ENCODE data around the gene GINS2. TPM values are rescaled to one million over a fixed set of nuclear protein-coding genes. Genes with fewer than 3 reads are reported as not detected.

GINS2 gene
- total RNA-seq, 1 donor from 2014 or later: 0.26 TPM

DNA sequence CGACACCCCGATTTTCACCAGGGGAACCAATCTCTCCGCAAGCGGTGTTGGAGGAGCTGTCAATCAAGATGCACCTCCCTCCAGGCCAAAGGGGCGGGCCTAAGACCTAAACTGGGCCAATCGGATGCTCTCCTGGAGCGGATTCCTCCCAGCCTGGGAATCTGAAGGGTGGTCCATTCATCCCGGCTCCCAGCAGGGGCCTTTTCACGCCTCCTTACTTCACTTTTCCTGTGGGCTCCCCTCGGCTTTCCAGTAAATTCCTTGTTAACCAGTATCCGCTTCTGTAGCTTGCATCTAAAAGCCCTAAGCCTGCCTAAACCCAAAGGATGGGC is 45.1 kb upstream of the GINS2 start:
- TF ChIP-seq, protein P1, sequence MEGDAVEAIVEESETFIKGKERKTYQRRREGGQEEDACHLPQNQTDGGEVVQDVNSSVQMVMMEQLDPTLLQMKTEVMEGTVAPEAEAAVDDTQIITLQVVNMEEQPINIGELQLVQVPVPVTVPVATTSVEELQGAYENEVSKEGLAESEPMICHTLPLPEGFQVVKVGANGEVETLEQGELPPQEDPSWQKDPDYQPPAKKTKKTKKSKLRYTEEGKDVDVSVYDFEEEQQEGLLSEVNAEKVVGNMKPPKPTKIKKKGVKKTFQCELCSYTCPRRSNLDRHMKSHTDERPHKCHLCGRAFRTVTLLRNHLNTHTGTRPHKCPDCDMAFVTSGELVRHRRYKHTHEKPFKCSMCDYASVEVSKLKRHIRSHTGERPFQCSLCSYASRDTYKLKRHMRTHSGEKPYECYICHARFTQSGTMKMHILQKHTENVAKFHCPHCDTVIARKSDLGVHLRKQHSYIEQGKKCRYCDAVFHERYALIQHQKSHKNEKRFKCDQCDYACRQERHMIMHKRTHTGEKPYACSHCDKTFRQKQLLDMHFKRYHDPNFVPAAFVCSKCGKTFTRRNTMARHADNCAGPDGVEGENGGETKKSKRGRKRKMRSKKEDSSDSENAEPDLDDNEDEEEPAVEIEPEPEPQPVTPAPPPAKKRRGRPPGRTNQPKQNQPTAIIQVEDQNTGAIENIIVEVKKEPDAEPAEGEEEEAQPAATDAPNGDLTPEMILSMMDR (IDR thresholded peaks at IDR 0.05; ENCODE audit: insufficient read depth, low read length, severe bottlenecking): no peak
- no peak overlapping the region for H3K4me3 ChIP-seq (ENCODE audit: low read depth, low read length)
- no peak for FAIRE-seq
- H3K36me3 ChIP-seq (ENCODE audit: control insufficient read depth, insufficient read depth, low read length): peaks cover 37% of the 10 kb centered on the region
- DNase-seq (ENCODE audit: low read depth): no peak
- no peaks in the 10 kb centered on the region for H3K27me3 ChIP-seq (ENCODE audit: control insufficient read depth, insufficient read depth, low read length)

DNA sequence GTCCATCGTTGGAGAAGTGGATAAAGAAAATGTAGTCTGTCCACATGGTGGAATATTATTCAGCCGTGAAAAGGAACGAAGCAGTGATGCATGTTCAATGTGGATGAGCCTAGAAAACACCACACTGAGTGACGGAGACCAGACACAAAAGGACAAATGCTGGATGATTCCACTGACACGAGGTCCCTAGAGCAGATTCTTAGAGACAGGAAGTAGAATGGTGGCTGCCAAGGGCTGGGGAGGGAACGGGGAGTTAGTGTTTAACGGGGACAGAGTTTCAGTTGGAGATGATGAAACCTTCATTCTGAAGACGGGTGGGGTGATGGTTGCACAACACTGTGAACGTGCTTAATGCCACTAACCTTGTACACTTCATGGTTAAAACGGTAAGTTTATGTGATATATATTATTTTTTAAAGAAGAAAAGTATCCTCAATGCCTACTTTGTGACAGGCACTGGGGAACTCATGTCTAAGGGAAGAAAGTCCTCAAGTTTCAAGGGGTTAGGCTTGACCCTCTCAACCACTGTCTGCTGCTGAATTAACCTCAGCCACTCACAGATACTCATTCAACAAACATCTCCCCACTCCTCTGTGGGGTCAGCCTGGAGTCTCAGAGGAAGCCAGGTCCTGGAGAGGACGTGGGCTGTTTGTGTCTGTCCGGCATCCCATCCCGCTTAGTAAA is 44.5 kb upstream of the GINS2 start:
- Histone ChIP-seq H3K4me3 (ENCODE audit: low read depth, low read length) (no peak overlapping the region), H3K27me3 (ENCODE audit: control insufficient read depth, insufficient read depth, low read length) (no peaks in the 10 kb centered on the region), H3K36me3 (ENCODE audit: control insufficient read depth, insufficient read depth, low read length) (peaks cover 39% of the 10 kb centered on the region)
- TF ChIP-seq, protein P1 (IDR thresholded peaks at IDR 0.05; ENCODE audit: insufficient read depth, low read length, severe bottlenecking): no peak
- FAIRE-seq: no peak
- peak; percentile 48 for DNase-seq (ENCODE audit: low read depth)

DNA sequence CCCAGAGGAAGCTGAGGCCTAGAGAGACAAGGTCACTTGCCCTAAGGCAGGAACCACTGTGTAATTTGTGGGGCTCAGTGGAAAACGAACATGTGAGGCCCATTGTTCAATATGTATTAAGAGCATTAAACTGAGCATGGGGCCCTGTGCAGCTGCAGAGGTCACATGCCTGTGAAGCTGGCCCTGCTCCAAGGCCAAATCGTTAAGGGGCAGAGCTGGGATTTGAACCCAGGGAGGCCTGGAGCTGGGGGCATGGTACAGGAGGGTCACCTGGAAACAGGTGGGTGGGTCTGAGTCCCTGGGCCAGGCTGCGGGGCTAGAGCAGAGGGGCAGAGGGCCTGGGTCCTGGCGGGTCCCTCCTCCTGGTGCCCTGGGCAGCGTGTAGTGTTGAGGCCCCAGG is 42.4 kb upstream of the GINS2 start:
- no peak for FAIRE-seq
- no peak for DNase-seq (ENCODE audit: low read depth)
- H3K27me3 ChIP-seq (ENCODE audit: control insufficient read depth, insufficient read depth, low read length): no peaks in the 10 kb centered on the region
- TF ChIP-seq, protein P1 (IDR thresholded peaks at IDR 0.05; ENCODE audit: insufficient read depth, low read length, severe bottlenecking): no peak
- no peak overlapping the region for H3K4me3 ChIP-seq (ENCODE audit: low read depth, low read length)
- peaks cover 41% of the 10 kb centered on the region for H3K36me3 ChIP-seq (ENCODE audit: control insufficient read depth, insufficient read depth, low read length)

DNA sequence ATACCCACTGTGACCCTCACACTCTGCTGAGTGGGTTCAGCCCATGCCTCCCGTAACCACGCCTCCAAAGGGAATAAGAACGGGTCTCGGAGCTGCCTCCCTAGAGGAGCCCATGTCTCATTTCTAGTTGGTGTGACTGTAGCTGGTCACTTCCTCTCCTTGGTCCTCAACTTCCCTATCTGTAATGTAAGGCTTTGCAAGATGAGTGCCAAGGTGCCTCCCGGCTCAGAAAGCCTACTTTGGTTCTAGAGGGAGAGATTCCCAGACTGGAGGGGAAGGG is 41.4 kb upstream of the GINS2 start:
- Histone ChIP-seq H3K36me3 (ENCODE audit: control insufficient read depth, insufficient read depth, low read length) (peaks cover 44% of the 10 kb centered on the region), H3K4me3 (ENCODE audit: low read depth, low read length) (no peak overlapping the region), H3K27me3 (ENCODE audit: control insufficient read depth, insufficient read depth, low read length) (no peaks in the 10 kb centered on the region)
- DNase-seq (ENCODE audit: low read depth): no peak
- TF ChIP-seq, protein P1 (IDR thresholded peaks at IDR 0.05; ENCODE audit: insufficient read depth, low read length, severe bottlenecking): no peak
- no peak for FAIRE-seq

DNA sequence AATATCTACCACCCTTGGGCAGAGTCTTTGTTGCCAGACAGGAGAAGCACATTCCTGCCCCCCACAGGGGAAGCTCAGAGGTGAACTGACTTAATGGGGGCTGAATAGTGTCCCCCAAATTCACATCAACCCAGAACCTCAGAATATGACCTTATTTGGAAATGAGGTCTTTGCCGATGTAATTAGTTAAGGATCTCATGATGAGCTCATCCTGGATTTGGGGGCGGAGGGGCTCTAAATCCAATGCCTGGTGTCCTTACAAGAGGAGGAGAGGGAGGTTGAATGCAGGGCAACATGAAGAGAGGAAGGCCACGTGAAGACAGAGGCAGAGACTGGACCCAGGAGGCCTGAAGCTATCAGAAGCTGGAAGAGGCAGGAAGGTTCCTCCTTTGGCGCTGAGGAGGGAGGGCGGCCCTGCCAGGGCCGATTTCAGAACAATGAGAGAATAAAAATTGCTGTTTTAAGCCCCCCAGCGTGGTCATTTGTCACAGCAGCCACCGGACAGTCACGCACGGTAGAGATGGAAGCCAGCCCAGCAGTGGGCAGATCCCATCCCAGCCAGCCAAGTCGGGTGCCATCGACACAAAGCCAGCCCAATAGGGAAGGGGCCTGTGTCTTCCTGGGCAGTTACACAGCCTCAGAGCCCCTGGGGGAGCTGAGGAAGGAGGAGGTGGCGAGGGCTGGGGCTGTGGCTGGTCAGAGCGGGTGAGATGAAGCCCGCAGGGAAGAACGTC is 40.9 kb upstream of the GINS2 start:
- H3K36me3 ChIP-seq (ENCODE audit: control insufficient read depth, insufficient read depth, low read length): peaks cover 41% of the 10 kb centered on the region
- DNase-seq (ENCODE audit: low read depth) (no peak), FAIRE-seq (no peak)
- TF ChIP-seq, protein P1 (IDR thresholded peaks at IDR 0.05; ENCODE audit: insufficient read depth, low read length, severe bottlenecking): no peak
- no peaks in the 10 kb centered on the region for H3K27me3 ChIP-seq (ENCODE audit: control insufficient read depth, insufficient read depth, low read length)
- no peak overlapping the region for H3K4me3 ChIP-seq (ENCODE audit: low read depth, low read length)

DNA sequence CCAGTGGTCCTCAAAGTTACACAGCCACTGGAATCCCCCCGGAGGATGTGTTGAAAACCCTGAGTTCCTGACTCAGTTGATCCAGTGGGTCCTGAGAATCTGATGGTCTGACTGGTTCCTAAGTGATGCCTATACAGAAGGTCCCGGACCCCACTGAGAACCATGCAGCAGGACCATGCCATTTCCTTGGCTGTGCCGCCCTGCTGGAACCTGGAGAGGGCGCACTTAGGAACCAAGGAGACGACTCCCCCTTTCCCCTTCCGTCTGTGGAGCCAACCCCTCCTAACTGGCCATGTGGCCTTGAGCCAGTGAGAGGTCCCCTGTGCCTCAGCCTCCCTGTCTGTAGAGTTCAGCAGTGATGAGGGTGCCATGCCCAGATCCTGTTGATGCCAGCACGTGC is 40.1 kb upstream of the GINS2 start:
- DNase-seq (ENCODE audit: low read depth) (no peak), FAIRE-seq (no peak)
- H3K36me3 ChIP-seq (ENCODE audit: control insufficient read depth, insufficient read depth, low read length): peaks cover 41% of the 10 kb centered on the region
- no peak overlapping the region for H3K4me3 ChIP-seq (ENCODE audit: low read depth, low read length)
- H3K27me3 ChIP-seq (ENCODE audit: control insufficient read depth, insufficient read depth, low read length): no peaks in the 10 kb centered on the region
- TF ChIP-seq, protein P1 (IDR thresholded peaks at IDR 0.05; ENCODE audit: insufficient read depth, low read length, severe bottlenecking): peak; percentile 25
